ENCODE results near the gene IQCH.

DNA sequence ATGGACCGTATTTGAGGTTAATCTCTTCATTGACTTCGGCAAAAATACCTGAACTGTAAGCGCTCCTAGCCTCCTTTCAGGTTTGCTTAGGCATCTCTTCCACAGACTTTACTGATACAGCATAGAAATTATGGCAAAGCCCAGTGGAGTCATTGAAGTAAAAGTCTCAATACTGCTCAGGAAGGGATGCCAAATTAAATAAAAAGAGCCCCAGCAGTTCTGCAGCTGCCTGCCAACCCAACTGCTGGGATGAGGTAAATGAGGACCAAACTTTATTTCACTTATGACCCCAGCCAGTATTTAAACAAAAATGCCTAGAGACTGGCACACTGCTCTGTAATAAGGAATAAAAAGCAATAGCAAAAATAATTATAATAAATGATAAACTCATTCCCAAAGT is 65.4 kb downstream of the IQCH start:
- TF ChIP-seq POLR2AphosphoS5 (IDR thresholded peaks at IDR 0.05) = no peak
- TF ChIP-seq, protein P1, sequence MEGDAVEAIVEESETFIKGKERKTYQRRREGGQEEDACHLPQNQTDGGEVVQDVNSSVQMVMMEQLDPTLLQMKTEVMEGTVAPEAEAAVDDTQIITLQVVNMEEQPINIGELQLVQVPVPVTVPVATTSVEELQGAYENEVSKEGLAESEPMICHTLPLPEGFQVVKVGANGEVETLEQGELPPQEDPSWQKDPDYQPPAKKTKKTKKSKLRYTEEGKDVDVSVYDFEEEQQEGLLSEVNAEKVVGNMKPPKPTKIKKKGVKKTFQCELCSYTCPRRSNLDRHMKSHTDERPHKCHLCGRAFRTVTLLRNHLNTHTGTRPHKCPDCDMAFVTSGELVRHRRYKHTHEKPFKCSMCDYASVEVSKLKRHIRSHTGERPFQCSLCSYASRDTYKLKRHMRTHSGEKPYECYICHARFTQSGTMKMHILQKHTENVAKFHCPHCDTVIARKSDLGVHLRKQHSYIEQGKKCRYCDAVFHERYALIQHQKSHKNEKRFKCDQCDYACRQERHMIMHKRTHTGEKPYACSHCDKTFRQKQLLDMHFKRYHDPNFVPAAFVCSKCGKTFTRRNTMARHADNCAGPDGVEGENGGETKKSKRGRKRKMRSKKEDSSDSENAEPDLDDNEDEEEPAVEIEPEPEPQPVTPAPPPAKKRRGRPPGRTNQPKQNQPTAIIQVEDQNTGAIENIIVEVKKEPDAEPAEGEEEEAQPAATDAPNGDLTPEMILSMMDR (IDR thresholded peaks at IDR 0.05) = no peak
- no peak for TF ChIP-seq POLR2A (IDR thresholded peaks at IDR 0.05)
- no peak for TF ChIP-seq EP300 (IDR thresholded peaks at IDR 0.05)

All from sigmoid colon (tissue), 4 donors.